ENCODE results near the gene CERS6. TPM values are rescaled to one million over a fixed set of nuclear protein-coding genes. Genes with fewer than 3 reads are reported as not detected.
"Not testable (repeated sequence)": the region's sequence is repeated elsewhere in the genome, so short reads cannot be mapped to it uniquely, and the experiment has no call there.

The CERS6 gene
- total RNA-seq, 2 donors from 2014 or later, result 8.2 to 8.4 TPM

GRCh38 chr2:168749297-168749696, 293.2 kb downstream of the CERS6 start:
- Mint-ChIP-seq H3K27ac (peak overlapping the region; percentile 92), H3K4me1 (peaks cover 50% of the 10 kb centered on the region), H3K36me3 (ENCODE audit: low read depth) (peaks cover 2% of the 10 kb centered on the region), H3K27me3 (no peaks in the 10 kb centered on the region), H3K4me3 (peak overlapping the region; percentile 16)
- ATAC-seq (no peak), DNase-seq (no peak)
- no peaks in the 10 kb centered on the region for H3K9me3 ChIP-seq (ENCODE audit: control insufficient read depth, low read length, poor library complexity, severe bottlenecking)

- peak overlapping the region; percentile 57 for H3K4me3 Mint-ChIP-seq
- no peaks in the 10 kb centered on the region for H3K9me3 ChIP-seq (ENCODE audit: control insufficient read depth, low read length, poor library complexity, severe bottlenecking)
- DNase-seq (peak in 2 of 3 donors; percentile 6 to 8), ATAC-seq (peak; percentile 98)
- peaks cover 56% of the 10 kb centered on the region for H3K4me1 Mint-ChIP-seq
- H3K36me3 Mint-ChIP-seq (ENCODE audit: low read depth), result no peaks in the 10 kb centered on the region
- H3K27ac Mint-ChIP-seq, result peak overlapping the region; percentile 92
- H3K27me3 Mint-ChIP-seq, result no peaks in the 10 kb centered on the region
Measured at GRCh38 chr2:168751104-168751740, 295.1 kb downstream of the CERS6 start.

- Mint-ChIP-seq H3K27me3 (no peaks in the 10 kb centered on the region), H3K4me3 (no peak overlapping the region), H3K4me1 (peaks cover 65% of the 10 kb centered on the region), H3K27ac (peak overlapping the region; percentile 92), H3K36me3 (ENCODE audit: low read depth) (no peaks in the 10 kb centered on the region)
- no peaks in the 10 kb centered on the region for H3K9me3 ChIP-seq (ENCODE audit: control insufficient read depth, low read length, poor library complexity, severe bottlenecking)
- ATAC-seq, result no peak
- no peak for DNase-seq
Measured at GRCh38 chr2:168752361-168752760, 296.3 kb downstream of the CERS6 start.

- H3K4me1 Mint-ChIP-seq, result peaks cover 73% of the 10 kb centered on the region
Measured at GRCh38 chr2:168753765-168754329, 297.8 kb downstream of the CERS6 start.

GRCh38 chr2:168757223-168757622, 301.2 kb downstream of the CERS6 start:
- ATAC-seq, result no peak
- no peaks in the 10 kb centered on the region for H3K9me3 ChIP-seq (ENCODE audit: control insufficient read depth, low read length, poor library complexity, severe bottlenecking)
- DNase-seq, result no peak
- H3K4me3 Mint-ChIP-seq, result peak overlapping the region; percentile 37
- H3K27me3 Mint-ChIP-seq, result no peaks in the 10 kb centered on the region
- H3K27ac Mint-ChIP-seq, result peak overlapping the region; percentile 92
- peaks cover 52% of the 10 kb centered on the region for H3K4me1 Mint-ChIP-seq
- no peaks in the 10 kb centered on the region for H3K36me3 Mint-ChIP-seq (ENCODE audit: low read depth)

More at GRCh38 chr2:168753765-168754329, 297.8 kb downstream of the CERS6 start:
- Mint-ChIP-seq H3K36me3 (ENCODE audit: low read depth) (no peaks in the 10 kb centered on the region), H3K4me3 (peak overlapping the region; percentile 56), H3K27ac (peak overlapping the region; percentile 92), H3K27me3 (no peaks in the 10 kb centered on the region)
- ATAC-seq (no peak), DNase-seq (no peak)
- no peaks in the 10 kb centered on the region for H3K9me3 ChIP-seq (ENCODE audit: control insufficient read depth, low read length, poor library complexity, severe bottlenecking)

GRCh38 chr2:168758970-168759820, 303.1 kb downstream of the CERS6 start:
- Mint-ChIP-seq H3K4me1 (peaks cover 35% of the 10 kb centered on the region), H3K27ac (peak overlapping the region; percentile 66), H3K27me3 (no peaks in the 10 kb centered on the region), H3K4me3 (no peak overlapping the region), H3K36me3 (ENCODE audit: low read depth) (no peaks in the 10 kb centered on the region)
- ATAC-seq (peak; percentile 86), DNase-seq (no peak)
- H3K9me3 ChIP-seq (ENCODE audit: control insufficient read depth, low read length, poor library complexity, severe bottlenecking), result no peaks in the 10 kb centered on the region

- Mint-ChIP-seq H3K4me3 (no peak overlapping the region), H3K27me3 (no peaks in the 10 kb centered on the region), H3K27ac (no peak overlapping the region), H3K36me3 (ENCODE audit: low read depth) (peaks cover 3% of the 10 kb centered on the region), H3K4me1 (peaks cover 7% of the 10 kb centered on the region)
- DNase-seq, result no peak
- ATAC-seq, result no peak
- H3K9me3 ChIP-seq (ENCODE audit: control insufficient read depth, low read length, poor library complexity, severe bottlenecking), result no peaks in the 10 kb centered on the region
Measured at GRCh38 chr2:168765401-168765800, 309.3 kb downstream of the CERS6 start.

GRCh38 chr2:168766600-168766999, 310.5 kb downstream of the CERS6 start:
- H3K9me3 ChIP-seq (ENCODE audit: control insufficient read depth, low read length, poor library complexity, severe bottlenecking), result no peaks in the 10 kb centered on the region
- no peak overlapping the region for H3K4me3 Mint-ChIP-seq
- H3K36me3 Mint-ChIP-seq (ENCODE audit: low read depth), result peaks cover 3% of the 10 kb centered on the region

GRCh38 chr2:168767258-168767657, 311.2 kb downstream of the CERS6 start:
- peaks cover 3% of the 10 kb centered on the region for H3K36me3 Mint-ChIP-seq (ENCODE audit: low read depth)
- H3K4me3 Mint-ChIP-seq, result no peak overlapping the region
- H3K27ac Mint-ChIP-seq, result no peak overlapping the region
- ATAC-seq (no peak), DNase-seq (no peak)
- H3K9me3 ChIP-seq (ENCODE audit: control insufficient read depth, low read length, poor library complexity, severe bottlenecking), result no peaks in the 10 kb centered on the region
- H3K4me1 Mint-ChIP-seq, result peaks cover 7% of the 10 kb centered on the region
- H3K27me3 Mint-ChIP-seq, result no peaks in the 10 kb centered on the region

More at GRCh38 chr2:168766600-168766999, 310.5 kb downstream of the CERS6 start:
- H3K4me1 Mint-ChIP-seq, result peaks cover 7% of the 10 kb centered on the region
- no peaks in the 10 kb centered on the region for H3K27me3 Mint-ChIP-seq
- no peak for ATAC-seq
- DNase-seq, result no peak
- peak overlapping the region; percentile 8 for H3K27ac Mint-ChIP-seq

- H3K36me3 Mint-ChIP-seq (ENCODE audit: low read depth), result not testable (repeated sequence)
Measured at GRCh38 chr2:168768357-168768756, 312.3 kb downstream of the CERS6 start.

GRCh38 chr2:168770796-168771195, 314.7 kb downstream of the CERS6 start:
- ATAC-seq (no peak), DNase-seq (no peak)
- no peaks in the 10 kb centered on the region for H3K27me3 Mint-ChIP-seq
- no peak overlapping the region for H3K4me3 Mint-ChIP-seq
- H3K4me1 Mint-ChIP-seq, result peaks cover 4% of the 10 kb centered on the region
- peaks cover 3% of the 10 kb centered on the region for H3K36me3 Mint-ChIP-seq (ENCODE audit: low read depth)
- no peak overlapping the region for H3K27ac Mint-ChIP-seq
- no peaks in the 10 kb centered on the region for H3K9me3 ChIP-seq (ENCODE audit: control insufficient read depth, low read length, poor library complexity, severe bottlenecking)

More at GRCh38 chr2:168768357-168768756, 312.3 kb downstream of the CERS6 start:
- not testable (repeated sequence) for H3K4me1 Mint-ChIP-seq; H3K9me3 ChIP-seq (ENCODE audit: control insufficient read depth, low read length, poor library complexity, severe bottlenecking); ATAC-seq; H3K4me3 Mint-ChIP-seq; H3K27ac Mint-ChIP-seq; H3K27me3 Mint-ChIP-seq; DNase-seq

- H3K4me3 Mint-ChIP-seq, result no peak overlapping the region
- H3K4me1 Mint-ChIP-seq, result no peaks in the 10 kb centered on the region
- no peak for DNase-seq
- H3K27me3 Mint-ChIP-seq, result no peaks in the 10 kb centered on the region
- ATAC-seq, result no peak
- no peak overlapping the region for H3K27ac Mint-ChIP-seq
- H3K9me3 ChIP-seq (ENCODE audit: control insufficient read depth, low read length, poor library complexity, severe bottlenecking), result no peaks in the 10 kb centered on the region
- no peaks in the 10 kb centered on the region for H3K36me3 Mint-ChIP-seq (ENCODE audit: low read depth)
Measured at GRCh38 chr2:168772704-168773103, 316.6 kb downstream of the CERS6 start.

- ATAC-seq, result no peak
- no peaks in the 10 kb centered on the region for H3K27me3 Mint-ChIP-seq
- H3K36me3 Mint-ChIP-seq (ENCODE audit: low read depth), result no peaks in the 10 kb centered on the region
- H3K4me3 Mint-ChIP-seq, result no peak overlapping the region
- H3K4me1 Mint-ChIP-seq, result no peaks in the 10 kb centered on the region
- no peak for DNase-seq
- no peaks in the 10 kb centered on the region for H3K9me3 ChIP-seq (ENCODE audit: control insufficient read depth, low read length, poor library complexity, severe bottlenecking)
- H3K27ac Mint-ChIP-seq, result no peak overlapping the region
Measured at GRCh38 chr2:168773128-168773527, 317.1 kb downstream of the CERS6 start.
